ENCODE data around the gene HES2. TPM values are rescaled to one million over a fixed set of nuclear protein-coding genes. Genes with fewer than 3 reads are reported as not detected.

The HES2 gene
- total and polyA plus RNA-seq, 9 of the 15 experiments (the other 6 are each of a cell fraction or from before 2014, with no cell fraction given), result 0.05 to 0.18 (median 0.07) TPM; not detected in 4

DNA sequence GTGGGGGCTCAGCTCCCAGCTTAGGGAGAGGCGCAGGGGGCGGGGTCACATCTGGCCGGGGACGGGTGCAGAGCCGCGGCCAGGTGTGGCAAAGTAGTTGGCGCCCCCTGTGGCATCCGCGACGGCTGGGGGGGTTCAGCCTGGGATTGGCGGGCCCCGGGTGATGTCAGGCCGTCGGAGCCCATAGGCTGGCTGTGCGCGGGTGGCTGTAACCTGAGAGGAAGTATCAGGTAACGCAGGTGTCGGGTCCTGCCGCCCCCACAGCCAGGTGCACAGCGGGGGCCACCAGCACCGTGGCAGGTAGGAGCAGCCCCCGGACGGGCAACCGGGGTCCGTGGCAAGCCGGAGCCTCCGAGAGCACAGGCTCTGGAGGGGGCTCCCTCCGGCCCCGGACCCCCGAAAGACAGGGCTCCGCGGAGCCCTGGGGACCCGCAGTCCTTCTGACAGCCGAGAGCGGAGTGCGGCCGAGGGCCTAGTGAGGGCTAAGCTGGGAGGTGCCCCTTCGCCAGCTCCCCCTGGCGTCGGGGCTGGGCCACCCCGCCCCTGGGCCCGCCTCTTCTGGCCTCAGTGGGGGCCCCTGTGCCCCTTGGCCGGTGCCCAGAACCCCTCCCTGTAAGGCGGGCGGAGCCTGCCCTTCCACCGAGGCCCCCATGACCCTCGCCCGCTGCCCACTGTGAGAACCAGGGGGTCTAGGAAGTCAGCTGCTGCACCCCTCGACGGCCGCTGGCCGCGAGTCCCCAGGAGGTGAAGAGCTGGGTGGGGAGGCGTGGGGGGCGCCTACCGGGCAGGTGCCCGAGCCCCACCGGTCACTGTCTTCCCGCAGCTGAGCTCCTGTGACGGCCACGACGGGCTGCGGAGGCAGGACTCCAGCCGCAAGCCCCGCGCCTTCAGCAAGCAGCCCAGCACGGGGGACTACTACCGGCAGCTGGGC lies 28.4 kb upstream of the HES2 start:
- ATAC-seq (0 out of 3 replicates have a peak, but pooled peaks have one; percentile 2), DNase-seq (ENCODE audit: extremely low read depth in 1 of 4, low spot score in 3 of 4) (peak in 1 of 4 experiments; percentile 62), FAIRE-seq (no peak)
- POLR2A ChIA-PET, result no interaction called here
- Histone ChIP-seq H3K4me1 (replicated peaks in 1 of 2; ENCODE audit: control insufficient read depth in 2 of 2, insufficient read depth in 2 of 2, low read length in 2 of 2) (peaks cover 0 to 58% of the 10 kb centered on the region in 2 experiments; a peak in 2 of 5 replicates), H3K4me3 (no peak overlapping the region), H3K9me1 (ENCODE audit: control insufficient read depth, insufficient read depth, low read length) (peaks cover 5% of the 10 kb centered on the region), H3K4me2 (ENCODE audit: insufficient read depth, low read length) (no peak overlapping the region), H3K9ac (ENCODE audit: insufficient read depth in 1 of 2, low read depth in 2 of 2, low read length in 2 of 2) (peak overlapping the region in 1 of 2 experiments; percentile 45; a peak in 2 of 4 replicates), H4K20me1 (replicated peaks; ENCODE audit: control insufficient read depth, insufficient read depth, low read length) (peaks cover 31% of the 10 kb centered on the region), H3K27ac (ENCODE audit: extremely low read depth, low read depth, low read length) (no peak overlapping the region), H2AFZ (ENCODE audit: low read depth, low read length) (no peak overlapping the region), H3K36me3 (ENCODE audit: control insufficient read depth, insufficient read depth, low read length) (no peaks in the 10 kb centered on the region; the same call in 2 of the 3 replicates), H3K79me2 (ENCODE audit: control insufficient read depth, insufficient read depth, low read length) (no peaks in the 10 kb centered on the region), H3K27me3 (ENCODE audit: control insufficient read depth in 2 of 2, insufficient read depth in 2 of 2, low read length in 2 of 2) (peaks cover 63 to 87% of the 10 kb centered on the region in 2 experiments), H3K9me3 (replicated peaks; ENCODE audit: control insufficient read depth, insufficient read depth, low read depth, low read length) (no peaks in the 10 kb centered on the region)
- intact Hi-C loops (cut with micrococcal nuclease) (no loop called here), in situ Hi-C loops (cut with MboI) (no loop called here)
- no TSS peak for BruUV-seq (replicated peaks)
- CTCF ChIA-PET (ENCODE audit: low intra/inter-chr PET ratio), result no interaction called here
- WGBS (ENCODE audit: insufficient coverage, low coverage, missing lambda C conversion rate), result 11% methylated on average over 63 of the region's 68 CpGs
- peak; percentile 78; the same call in 1 of the 2 replicates for TF ChIP-seq EZH2 (IDR thresholded peaks at IDR 0.05; ENCODE audit: borderline replicate concordance, low read depth, low read length)
- no peak for TF ChIP-seq ATF3 (IDR thresholded peaks at IDR 0.05)
- no peak for TF ChIP-seq ATF3 (CRISPR knock-in tag; conservative IDR thresholded peaks at IDR 0.05)
- no peak for TF ChIP-seq ZFPM2 (CRISPR knock-in tag; IDR thresholded peaks at IDR 0.05)
- TF ChIP-seq ZNF583 (CRISPR knock-in tag; IDR thresholded peaks at IDR 0.05), result no peak
- peak; percentile 20 for TF ChIP-seq FIP1L1 (IDR thresholded peaks at IDR 0.05; ENCODE audit: low read depth, low read length, poor library complexity, severe bottlenecking)
- no peak for TF ChIP-seq ZNF24 (IDR thresholded peaks at IDR 0.05)
- TF ChIP-seq ZSCAN29 (IDR thresholded peaks at IDR 0.05), result no peak
- TF ChIP-seq STAT6 (CRISPR knock-in tag; IDR thresholded peaks at IDR 0.05), result no peak
- TF ChIP-seq, protein P1, sequence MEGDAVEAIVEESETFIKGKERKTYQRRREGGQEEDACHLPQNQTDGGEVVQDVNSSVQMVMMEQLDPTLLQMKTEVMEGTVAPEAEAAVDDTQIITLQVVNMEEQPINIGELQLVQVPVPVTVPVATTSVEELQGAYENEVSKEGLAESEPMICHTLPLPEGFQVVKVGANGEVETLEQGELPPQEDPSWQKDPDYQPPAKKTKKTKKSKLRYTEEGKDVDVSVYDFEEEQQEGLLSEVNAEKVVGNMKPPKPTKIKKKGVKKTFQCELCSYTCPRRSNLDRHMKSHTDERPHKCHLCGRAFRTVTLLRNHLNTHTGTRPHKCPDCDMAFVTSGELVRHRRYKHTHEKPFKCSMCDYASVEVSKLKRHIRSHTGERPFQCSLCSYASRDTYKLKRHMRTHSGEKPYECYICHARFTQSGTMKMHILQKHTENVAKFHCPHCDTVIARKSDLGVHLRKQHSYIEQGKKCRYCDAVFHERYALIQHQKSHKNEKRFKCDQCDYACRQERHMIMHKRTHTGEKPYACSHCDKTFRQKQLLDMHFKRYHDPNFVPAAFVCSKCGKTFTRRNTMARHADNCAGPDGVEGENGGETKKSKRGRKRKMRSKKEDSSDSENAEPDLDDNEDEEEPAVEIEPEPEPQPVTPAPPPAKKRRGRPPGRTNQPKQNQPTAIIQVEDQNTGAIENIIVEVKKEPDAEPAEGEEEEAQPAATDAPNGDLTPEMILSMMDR (IDR thresholded peaks at IDR 0.05 in 2 of 3, conservative IDR thresholded peaks at IDR 0.05 in 1 of 3; ENCODE audit: insufficient read depth in 2 of 3, low read depth in 1 of 3, low read length in 3 of 3), result peak in 2 of 3 experiments; percentile 9 to 13; a peak in 2 of 6 replicates
- no peak for TF ChIP-seq CSDE1 (IDR thresholded peaks at IDR 0.05)
- TF ChIP-seq, protein P2, sequence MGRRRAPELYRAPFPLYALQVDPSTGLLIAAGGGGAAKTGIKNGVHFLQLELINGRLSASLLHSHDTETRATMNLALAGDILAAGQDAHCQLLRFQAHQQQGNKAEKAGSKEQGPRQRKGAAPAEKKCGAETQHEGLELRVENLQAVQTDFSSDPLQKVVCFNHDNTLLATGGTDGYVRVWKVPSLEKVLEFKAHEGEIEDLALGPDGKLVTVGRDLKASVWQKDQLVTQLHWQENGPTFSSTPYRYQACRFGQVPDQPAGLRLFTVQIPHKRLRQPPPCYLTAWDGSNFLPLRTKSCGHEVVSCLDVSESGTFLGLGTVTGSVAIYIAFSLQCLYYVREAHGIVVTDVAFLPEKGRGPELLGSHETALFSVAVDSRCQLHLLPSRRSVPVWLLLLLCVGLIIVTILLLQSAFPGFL (CRISPR knock-in tag; IDR thresholded peaks at IDR 0.05), result no peak
- TF ChIP-seq GTF2F1 (IDR thresholded peaks at IDR 0.05; ENCODE audit: low read depth, low read length), result no peak
- no peak for TF ChIP-seq TAF9B (IDR thresholded peaks at IDR 0.05; ENCODE audit: partially characterized antibody)

Measured in K562 (cell line).